Anterior cingulate cortex (tissue), 58 donors: ENCODE data around the gene CD200.
"Not testable (repeated sequence)": the region's sequence is repeated elsewhere in the genome, so short reads cannot be mapped to it uniquely, and the experiment has no call there.

Experiments
- DNase-seq, 58 donors: peaks; one replicate each; lab custom pipeline; 2025; lab: John Stamatoyannopoulos, UW

Gene CD200

DNA sequence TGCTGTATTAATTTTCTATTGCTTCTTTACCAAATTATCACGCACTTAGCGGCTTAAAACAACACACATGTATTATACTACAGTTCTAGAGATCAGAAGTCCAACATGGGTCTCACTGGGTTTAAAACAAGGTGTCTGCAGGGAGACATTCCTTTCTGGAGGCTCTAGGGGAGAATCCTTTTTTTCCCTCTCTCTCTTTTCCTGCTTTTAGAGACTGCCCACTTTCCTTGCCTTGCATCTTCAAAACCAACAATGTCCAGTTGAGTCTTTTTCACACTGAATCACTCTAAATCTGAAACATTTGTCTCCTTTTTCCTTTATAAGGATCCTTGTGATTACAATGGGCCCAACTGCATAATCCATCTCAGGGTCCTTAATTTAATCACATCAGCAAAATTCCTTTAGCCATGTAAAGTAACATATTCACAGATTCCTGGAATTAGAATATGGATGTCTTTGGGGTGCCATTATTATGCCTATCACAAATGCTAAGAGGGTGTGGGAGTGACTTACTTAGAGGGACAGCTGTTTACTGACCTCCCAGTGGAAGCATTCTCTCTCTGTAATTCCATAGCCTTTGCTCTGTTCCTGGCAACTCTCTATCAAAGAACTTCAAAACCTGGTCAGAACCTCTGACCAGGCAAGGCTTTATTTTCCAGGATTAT, 21.8 kb downstream of the CD200 start:
- DNase-seq = no peak

DNA sequence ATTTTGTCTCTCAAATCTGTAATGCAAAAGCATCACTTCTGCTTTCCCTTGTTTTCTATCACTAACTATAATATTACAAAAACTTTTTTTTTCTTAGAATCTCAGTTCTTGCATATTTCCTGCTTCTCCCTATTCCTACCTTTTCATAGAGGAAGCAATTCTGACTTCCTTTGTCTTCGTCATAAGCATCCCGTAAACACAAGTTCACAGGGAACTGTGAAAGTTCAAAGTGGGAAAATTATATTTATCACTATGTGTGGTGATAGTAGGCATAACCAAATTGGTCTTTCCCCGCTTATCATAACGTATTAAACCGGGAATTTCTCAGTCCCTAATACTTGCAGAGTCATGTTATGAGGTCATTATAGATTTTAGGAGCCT, 22.3 kb downstream of the CD200 start:
- DNase-seq = no peak

DNA sequence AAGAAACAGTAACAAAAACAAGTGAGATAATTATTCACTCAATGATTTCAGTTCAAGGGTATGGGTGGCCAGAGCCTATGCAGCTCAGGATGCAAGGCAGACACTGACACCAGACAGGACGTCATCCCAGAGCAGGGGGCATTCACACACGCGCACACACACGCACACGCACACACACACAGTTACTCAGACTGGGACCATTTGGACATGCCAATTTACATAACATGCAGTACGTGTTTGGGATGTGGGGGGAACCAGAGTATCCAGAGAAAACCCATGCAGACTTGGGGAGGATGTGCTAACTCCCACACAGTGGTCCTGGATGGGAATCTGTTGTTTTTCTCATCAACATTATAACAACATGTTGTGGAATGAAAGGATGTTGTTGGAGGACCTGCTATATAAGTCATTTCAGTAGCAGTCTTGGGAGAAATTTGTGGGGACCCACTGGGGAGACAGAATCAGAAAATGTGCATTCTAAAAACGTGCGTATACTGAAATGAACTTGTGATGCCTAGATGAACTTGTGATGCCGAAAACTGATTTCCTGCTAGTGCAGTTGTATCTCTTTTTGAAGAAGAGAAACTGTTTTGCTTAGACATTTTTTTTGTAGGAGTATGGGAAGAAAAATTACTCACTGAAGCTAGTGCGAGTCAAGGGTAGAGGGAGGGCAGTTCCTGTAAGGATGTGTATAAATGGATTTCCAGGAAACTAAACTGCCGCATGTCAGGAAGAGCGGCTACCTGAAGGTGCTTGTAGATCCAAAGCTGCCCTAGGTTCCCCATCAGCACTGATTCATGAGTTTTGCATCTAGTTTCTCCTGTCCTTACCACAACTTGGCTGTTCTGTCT, 25.2 kb downstream of the CD200 start:
- no peak for DNase-seq

DNA sequence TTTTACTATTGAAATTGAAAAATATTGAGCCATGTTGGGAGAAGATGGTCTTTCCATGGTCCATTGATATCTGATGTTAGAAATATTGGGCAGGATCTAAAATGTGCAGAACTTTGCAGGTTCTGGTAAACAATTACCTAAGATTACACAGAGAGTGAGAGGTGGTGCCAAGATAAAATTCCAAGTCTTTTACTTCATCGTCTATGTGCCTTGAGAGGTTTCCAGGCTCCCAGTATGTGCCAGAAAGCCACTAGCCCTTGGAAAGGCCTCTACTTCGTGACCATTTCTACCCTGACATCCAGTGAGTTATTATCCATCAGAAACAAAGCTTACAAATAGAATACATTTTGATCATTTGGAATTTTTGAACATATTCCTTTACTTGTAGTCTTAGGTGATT, 27.6 kb downstream of the CD200 start:
- DNase-seq = no peak

DNA sequence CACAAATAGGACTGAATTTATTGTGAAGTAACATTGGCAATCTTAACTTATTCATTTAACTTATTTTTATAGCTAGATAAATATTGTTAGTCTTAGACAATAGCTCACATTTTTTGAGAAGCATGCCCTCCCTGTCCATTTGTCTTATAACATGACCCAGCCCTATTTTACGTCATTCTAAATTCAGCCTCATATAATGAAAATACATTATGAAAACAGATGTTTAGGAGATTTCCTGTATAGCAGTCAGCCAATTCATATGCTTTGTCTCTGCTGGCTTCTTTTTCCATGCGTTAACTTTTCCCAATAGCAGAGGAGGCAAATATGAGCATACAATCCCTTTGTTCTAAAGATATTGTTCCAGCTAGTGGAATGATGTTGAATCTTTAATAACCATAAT, 29.3 kb downstream of the CD200 start:
- no peak for DNase-seq

DNA sequence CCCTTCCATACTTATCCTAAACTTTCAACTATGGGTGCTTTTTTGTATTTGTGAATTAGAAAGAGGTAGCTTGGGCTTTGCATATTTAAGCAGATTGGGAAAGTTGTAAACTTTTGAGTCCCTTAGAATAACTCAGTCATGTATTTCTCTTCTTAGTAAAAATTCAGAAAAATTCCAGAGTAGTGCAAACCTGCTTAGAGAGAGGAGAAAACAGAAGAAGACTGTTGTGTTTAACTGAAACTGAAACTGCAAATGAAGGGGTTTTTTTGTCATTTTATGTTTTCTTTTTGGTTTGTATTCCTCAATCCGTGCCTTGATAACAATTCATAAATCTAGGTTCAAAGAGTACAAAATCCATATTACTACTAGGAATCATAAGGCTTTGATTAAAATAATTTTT, 31.3 kb downstream of the CD200 start:
- no peak for DNase-seq

GRCh38 chr3:112365035-112365434, 32.1 kb downstream of the CD200 start:
- no peak for DNase-seq

DNA sequence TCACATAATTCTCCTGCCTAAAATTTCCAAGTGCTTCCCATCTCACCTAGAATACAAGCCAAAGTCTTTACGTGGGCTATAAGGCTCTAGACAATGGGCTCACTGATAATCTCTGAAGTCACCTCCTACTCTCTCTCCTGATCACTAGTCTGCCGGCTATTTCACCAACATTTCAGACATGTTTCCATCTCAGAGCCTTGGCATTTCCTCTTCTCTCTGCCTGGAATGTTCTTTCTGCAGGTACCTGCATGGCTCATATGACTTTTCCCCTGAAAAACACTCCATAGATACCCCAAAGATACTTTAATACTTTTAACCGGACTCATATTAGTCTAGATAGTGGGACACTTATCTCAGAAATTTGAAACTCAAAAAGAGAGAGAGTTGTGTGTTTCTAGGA, 32.7 kb downstream of the CD200 start:
- no peak for DNase-seq

DNA sequence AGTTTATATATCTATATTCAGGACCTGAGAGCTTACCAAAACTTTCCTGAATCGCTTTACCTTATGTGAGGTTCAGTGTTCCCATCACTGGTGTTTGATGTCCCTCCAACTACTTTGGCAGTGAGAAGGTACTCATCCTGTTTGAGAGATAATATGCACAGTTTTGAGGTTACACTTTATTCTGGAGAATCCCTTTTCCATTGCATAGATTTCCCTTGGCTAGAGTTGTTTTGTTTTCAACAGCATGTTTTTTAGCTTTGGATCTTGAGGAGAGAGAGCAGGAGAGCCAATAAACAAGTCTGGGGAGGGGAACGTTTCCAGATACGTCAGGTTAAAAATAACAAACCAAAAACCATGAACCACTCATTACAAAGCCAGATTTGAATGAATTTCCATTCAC, 33.6 kb downstream of the CD200 start:
- no peak for DNase-seq

GRCh38 chr3:112371569-112371968, 38.6 kb downstream of the CD200 start:
- no peak for DNase-seq

GRCh38 chr3:112372396-112372795, 39.4 kb downstream of the CD200 start:
- no peak for DNase-seq

- no peak for DNase-seq
These were observed 40.5 kb downstream of the CD200 start for GRCh38 chr3:112373476-112373875.

DNA sequence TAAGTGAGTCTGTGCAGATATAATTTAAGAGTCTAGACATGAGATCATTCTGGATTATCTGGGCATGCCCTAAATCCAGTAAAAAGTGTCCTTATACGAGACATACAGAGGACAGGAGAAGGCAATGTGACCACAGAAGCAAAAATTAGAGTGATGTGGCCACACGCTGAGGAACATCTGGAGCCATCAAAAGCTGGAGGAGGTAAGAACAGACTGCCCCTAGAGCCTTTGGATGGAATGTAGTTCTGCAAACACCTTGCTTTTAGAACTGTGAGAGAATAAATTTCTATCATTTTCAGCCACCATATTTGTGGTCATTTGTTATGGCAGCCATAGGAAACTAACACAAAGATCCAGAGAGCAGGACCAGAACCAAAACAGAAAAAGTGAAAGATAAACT, 41.0 kb downstream of the CD200 start:
- DNase-seq = no peak

DNA sequence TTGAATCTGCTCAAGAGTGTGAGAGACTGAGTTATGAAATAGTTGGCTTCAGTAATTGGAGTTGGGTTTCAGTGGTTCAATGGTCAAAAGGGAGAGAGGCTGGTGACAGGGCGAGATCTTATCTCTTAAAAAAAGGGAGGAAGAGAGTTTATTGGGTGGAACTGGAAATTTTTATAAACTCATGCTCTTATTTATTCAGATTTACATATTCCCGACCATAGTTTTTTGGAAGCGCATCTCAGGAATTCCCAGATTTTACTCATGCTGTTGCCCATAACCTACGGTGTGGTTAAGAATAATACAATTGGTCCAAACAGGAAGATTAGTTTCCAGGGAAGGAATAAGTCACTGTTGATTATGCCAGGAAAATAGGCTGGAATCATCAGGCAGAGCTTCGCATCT, 41.4 kb downstream of the CD200 start:
- no peak for DNase-seq

- no peak for DNase-seq
These were observed 42.2 kb downstream of the CD200 start for GRCh38 chr3:112375117-112375516.

- no peak for DNase-seq
These were observed 43.4 kb downstream of the CD200 start for GRCh38 chr3:112376241-112376911.

- DNase-seq = no peak
These were observed 44.0 kb downstream of the CD200 start for GRCh38 chr3:112376992-112377391.

- DNase-seq = no peak
These were observed 44.7 kb downstream of the CD200 start for GRCh38 chr3:112377568-112378071.

DNA sequence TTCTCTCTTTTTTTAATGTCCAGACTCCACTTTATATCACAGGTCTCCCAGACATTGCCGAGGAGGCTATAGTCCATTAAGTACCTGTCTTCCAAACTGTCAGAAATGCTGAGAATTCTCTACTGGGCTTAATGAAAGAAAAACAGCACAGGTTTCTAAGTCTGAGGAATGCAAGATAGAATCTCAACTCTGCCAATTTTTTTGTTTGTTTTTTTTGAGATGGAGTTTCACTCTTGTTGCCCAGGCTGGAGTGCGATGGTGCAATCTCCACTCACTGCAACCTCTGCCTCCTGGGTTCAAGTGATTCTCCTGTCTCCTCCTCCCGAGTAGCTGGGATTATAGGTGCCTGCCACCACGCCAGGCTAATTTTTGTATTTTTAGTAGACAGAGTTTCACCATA, 45.4 kb downstream of the CD200 start:
- not testable (repeated sequence) for DNase-seq

- DNase-seq = peak in 1 of 58 donors; percentile 15
These were observed 46.2 kb downstream of the CD200 start for GRCh38 chr3:112379020-112379690.
